BE2C (cell line): ENCODE results near the gene NEU4.
A peak's percentile ranks its signal among the peaks of the same experiment; 100 is the strongest.

Experiments
- DNase-seq: peaks from one replicate; pipeline ENCODE4 v3.0.0-alpha.2; 2020
- H3K27me3 ChIP-seq: fragments of 250-450 bp; sonication (Bioruptor Pico); 2 replicates; pipeline ENCODE4 v1.5.1; 2020; ENCODE audit warnings: mild to moderate bottlenecking
- H3K36me3 ChIP-seq: fragments of 250-450 bp; sonication (Bioruptor Pico); 2 replicates; pipeline ENCODE4 v1.5.1; 2020; ENCODE audit warnings: mild to moderate bottlenecking
- H3K4me1 ChIP-seq: fragments of 250-450 bp; sonication (Bioruptor Pico); 2 replicates; pipeline ENCODE4 v1.5.1; 2020
- H3K4me3 ChIP-seq: 2 replicates; pipeline ENCODE4 v1.5.1; 2011; ENCODE audit warnings: low read depth, low read length
- H3K9me3 ChIP-seq: fragments of 250-450 bp; sonication (Bioruptor Pico); 2 replicates; pipeline ENCODE4 v1.5.1; 2020
- CTCF ChIP-seq: IDR thresholded peaks from 2 replicates; pipeline ENCODE4 v1.5.1; 2012; ENCODE audit warnings: mild to moderate bottlenecking, low read depth, low read length

NEU4 gene

DNA sequence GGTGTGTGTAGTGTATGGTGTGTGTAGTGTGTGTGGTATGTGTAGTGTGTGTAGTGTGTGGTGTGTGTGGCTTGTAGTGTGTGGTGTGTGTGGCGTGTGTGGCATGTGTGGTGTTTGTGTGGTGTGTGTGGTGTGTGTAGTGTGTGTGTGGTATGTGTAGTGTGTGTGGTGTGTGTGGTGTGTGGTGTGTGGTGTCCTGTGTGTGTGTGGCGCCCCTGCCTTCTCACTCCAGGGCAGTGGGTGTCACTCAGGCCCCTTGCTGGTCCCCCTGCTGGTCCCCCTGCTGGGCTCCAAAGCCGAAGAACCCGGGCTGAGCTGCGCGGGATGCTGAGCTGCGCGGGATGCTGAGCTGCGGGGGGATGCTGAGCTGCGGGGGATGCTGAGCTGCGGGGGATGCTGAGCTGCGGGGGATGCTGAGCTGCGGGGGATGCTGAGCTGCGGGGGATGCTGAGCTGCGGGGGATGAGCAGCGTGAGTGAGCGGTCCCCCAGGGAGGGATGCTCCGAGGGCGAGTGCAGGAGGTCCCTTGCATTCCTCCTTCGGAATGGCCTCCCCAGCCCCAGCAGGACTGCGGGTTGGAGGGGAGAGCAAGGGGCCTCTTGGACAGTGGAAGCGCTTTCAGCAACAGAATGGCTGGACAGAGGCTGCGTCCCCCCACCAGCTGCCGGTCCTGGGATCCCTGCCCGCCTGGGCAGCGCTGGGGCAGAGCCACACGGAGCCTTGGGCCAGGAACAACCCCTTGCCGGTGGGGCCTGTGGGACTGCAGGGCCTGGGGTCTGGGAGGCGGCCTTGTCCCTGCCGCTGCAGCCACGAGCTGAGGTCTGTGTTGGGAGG, 57.2 kb downstream of the NEU4 start:
- Histone ChIP-seq H3K4me3 (no peak overlapping the region), H3K9me3 (no peaks in the 10 kb centered on the region), H3K27me3 (no peaks in the 10 kb centered on the region), H3K36me3 (no peaks in the 10 kb centered on the region), H3K4me1 (peaks cover 6% of the 10 kb centered on the region; the same call in 1 of the 2 replicates)
- peak; percentile 1; the same call in 1 of the 2 replicates for TF ChIP-seq CTCF
- peak; percentile 55 for DNase-seq
